BE2C (cell line): ENCODE measurements around the gene APOBEC3A.
"Not testable (repeated sequence)": the region's sequence is repeated elsewhere in the genome, so short reads cannot be mapped to it uniquely, and the experiment has no call there.

Experiments used
- DNase-seq: peaks from one replicate; pipeline ENCODE4 v3.0.0-alpha.2; 2020
- H3K27me3 ChIP-seq: fragments of 250-450 bp; sonication (Bioruptor Pico); 2 replicates; pipeline ENCODE4 v1.5.1; 2020; ENCODE audit warnings: mild to moderate bottlenecking
- H3K36me3 ChIP-seq: fragments of 250-450 bp; sonication (Bioruptor Pico); 2 replicates; pipeline ENCODE4 v1.5.1; 2020; ENCODE audit warnings: mild to moderate bottlenecking
- H3K4me1 ChIP-seq: fragments of 250-450 bp; sonication (Bioruptor Pico); 2 replicates; pipeline ENCODE4 v1.5.1; 2020
- H3K4me3 ChIP-seq: 2 replicates; pipeline ENCODE4 v1.5.1; 2011; ENCODE audit warnings: low read depth, low read length
- H3K9me3 ChIP-seq: fragments of 250-450 bp; sonication (Bioruptor Pico); 2 replicates; pipeline ENCODE4 v1.5.1; 2020
- TF ChIP-seq, protein P1 (sequence below): IDR thresholded peaks from 2 replicates; pipeline ENCODE4 v1.5.1; 2012; ENCODE audit warnings: mild to moderate bottlenecking, low read depth, low read length

APOBEC3A gene

DNA sequence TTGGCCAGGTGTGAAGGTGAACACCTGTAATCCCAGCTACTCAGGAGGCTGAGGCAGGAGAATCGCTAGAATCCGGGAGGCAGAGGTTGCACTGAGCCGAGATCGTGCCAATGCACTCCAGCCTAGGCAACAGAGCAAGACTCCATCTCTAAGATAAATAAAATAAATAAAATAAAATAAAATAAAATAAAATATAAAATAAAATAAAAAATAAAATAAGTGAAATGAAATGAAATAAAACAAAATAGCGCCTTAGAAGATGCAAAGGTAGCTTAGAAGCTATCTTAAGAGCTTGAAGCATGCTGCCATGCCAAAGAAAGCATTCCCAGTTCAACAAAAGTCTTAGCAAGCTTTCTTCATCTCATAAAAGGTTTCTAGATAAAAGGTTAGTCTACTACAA, 49.8 kb downstream of the APOBEC3A start:
- TF ChIP-seq, protein P1, sequence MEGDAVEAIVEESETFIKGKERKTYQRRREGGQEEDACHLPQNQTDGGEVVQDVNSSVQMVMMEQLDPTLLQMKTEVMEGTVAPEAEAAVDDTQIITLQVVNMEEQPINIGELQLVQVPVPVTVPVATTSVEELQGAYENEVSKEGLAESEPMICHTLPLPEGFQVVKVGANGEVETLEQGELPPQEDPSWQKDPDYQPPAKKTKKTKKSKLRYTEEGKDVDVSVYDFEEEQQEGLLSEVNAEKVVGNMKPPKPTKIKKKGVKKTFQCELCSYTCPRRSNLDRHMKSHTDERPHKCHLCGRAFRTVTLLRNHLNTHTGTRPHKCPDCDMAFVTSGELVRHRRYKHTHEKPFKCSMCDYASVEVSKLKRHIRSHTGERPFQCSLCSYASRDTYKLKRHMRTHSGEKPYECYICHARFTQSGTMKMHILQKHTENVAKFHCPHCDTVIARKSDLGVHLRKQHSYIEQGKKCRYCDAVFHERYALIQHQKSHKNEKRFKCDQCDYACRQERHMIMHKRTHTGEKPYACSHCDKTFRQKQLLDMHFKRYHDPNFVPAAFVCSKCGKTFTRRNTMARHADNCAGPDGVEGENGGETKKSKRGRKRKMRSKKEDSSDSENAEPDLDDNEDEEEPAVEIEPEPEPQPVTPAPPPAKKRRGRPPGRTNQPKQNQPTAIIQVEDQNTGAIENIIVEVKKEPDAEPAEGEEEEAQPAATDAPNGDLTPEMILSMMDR: no peak
- DNase-seq: no peak
- H3K4me1 ChIP-seq: peaks cover 5% of the 10 kb centered on the region

DNA sequence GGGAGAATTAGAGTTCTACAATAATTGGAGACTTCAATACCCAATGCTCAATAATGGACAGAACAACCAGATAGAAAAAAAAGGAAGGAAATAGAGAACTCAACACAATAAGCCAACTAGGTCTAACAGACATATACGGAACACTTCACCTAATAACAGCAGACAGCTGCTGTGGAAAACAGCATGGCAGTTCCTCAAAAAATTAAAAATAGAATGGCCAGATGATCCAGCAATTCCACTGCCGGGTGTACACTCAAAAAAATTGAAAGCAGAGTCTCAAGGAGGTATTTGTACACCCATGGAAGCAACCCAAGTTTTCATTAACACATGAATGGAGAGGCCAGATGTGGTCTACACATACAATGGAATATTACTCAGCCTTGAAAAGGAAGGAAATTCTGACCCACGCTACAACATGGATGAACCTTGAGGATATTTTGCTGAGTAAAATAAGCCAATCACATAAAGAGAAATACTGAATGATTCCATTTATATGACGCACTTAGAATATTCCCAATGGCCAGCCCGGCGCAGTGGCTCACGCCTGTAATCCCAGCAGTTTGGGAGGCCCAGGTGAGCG, 51.0 kb downstream of the APOBEC3A start:
- H3K4me1 ChIP-seq, H3K36me3 ChIP-seq, H3K9me3 ChIP-seq, H3K4me3 ChIP-seq, H3K27me3 ChIP-seq, DNase-seq: not testable (repeated sequence)

More for the DNA sequence above, 49.8 kb downstream of the APOBEC3A start:
- no peaks in the 10 kb centered on the region for H3K27me3 ChIP-seq
- no peaks in the 10 kb centered on the region for H3K36me3 ChIP-seq
- no peak overlapping the region for H3K4me3 ChIP-seq
- no peaks in the 10 kb centered on the region for H3K9me3 ChIP-seq

DNA sequence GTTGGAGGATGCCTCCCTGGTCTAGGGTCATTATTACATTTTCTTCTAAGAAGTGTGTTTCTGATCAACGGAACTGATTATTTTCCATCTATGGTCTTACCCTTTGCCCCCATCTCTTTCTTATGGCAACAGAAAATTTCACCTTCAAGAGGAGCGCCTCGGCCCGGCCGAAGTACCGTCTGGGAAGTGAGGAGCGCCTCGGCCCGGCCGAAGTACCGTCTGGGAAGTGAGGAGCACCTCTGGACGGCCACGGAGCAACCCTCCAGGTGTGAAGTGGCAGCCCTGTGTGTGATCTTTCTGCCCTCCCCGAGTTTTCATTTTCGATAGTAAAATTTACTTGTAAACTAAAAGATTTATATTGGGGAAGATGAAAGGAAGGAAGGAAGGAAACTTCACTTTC, 53.5 kb downstream of the APOBEC3A start:
- no peak overlapping the region for H3K4me3 ChIP-seq
- TF ChIP-seq, protein P1: no peak
- H3K9me3 ChIP-seq: no peaks in the 10 kb centered on the region
- DNase-seq: no peak
- peaks cover 4% of the 10 kb centered on the region; the same call in 1 of the 2 replicates for H3K4me1 ChIP-seq
- no peaks in the 10 kb centered on the region for H3K27me3 ChIP-seq
- H3K36me3 ChIP-seq: no peaks in the 10 kb centered on the region
